GM12872 (cell line): ENCODE data around the gene TRAPPC3.

Experiments
- CTCF ChIP-seq: IDR thresholded peaks from 3 replicates; pipeline ENCODE4 v1.5.1; 2011; ENCODE audit warnings: low read depth, mild to moderate bottlenecking, low read length, moderate library complexity; ENCODE audit not compliant: insufficient read depth

Gene TRAPPC3

DNA sequence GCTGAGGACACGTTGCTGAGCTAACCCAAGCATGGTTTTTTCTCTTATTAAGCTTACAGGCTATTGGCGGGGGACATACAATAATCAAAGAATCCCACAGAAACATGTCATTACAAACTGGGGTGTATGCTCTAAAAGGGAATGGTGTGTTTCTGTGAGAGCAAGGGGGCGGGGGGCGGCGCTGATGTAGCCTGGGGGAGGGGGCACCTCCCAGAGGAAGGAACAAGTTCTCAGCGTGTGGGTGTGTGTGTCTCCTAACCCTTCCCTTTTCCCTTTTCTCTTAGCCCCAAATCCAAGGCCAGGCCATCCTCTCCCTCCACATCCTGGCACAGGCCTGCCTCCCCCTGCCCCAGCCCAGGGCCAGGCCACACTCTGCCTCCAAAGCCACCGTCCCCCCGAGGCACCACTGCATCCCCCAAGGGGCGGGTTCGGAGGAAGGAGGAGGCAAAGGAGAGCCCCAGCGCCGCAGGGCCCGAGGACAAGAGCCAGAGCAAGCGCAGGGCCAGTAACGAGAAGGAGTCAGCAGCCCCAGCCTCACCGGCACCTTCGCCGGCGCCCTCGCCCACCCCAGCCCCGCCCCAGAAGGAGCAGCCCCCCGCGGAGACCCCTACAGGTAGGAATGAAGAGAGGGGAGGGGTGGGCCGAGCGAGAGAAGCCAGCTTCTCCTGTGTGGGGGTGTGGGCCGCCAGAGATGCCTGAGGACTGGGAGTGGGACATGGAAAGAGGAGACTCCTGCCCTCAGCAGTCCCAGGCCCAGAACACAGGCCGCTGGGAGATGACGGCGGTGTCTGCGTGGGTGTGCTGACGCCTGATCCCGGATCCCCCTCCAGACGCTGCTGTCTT, 28.5 kb upstream of the TRAPPC3 start:
- no peak for TF ChIP-seq CTCF

- no peak for TF ChIP-seq CTCF
These were observed 27.0 kb upstream of the TRAPPC3 start for GRCh38 chr1:36176106-36176949.

DNA sequence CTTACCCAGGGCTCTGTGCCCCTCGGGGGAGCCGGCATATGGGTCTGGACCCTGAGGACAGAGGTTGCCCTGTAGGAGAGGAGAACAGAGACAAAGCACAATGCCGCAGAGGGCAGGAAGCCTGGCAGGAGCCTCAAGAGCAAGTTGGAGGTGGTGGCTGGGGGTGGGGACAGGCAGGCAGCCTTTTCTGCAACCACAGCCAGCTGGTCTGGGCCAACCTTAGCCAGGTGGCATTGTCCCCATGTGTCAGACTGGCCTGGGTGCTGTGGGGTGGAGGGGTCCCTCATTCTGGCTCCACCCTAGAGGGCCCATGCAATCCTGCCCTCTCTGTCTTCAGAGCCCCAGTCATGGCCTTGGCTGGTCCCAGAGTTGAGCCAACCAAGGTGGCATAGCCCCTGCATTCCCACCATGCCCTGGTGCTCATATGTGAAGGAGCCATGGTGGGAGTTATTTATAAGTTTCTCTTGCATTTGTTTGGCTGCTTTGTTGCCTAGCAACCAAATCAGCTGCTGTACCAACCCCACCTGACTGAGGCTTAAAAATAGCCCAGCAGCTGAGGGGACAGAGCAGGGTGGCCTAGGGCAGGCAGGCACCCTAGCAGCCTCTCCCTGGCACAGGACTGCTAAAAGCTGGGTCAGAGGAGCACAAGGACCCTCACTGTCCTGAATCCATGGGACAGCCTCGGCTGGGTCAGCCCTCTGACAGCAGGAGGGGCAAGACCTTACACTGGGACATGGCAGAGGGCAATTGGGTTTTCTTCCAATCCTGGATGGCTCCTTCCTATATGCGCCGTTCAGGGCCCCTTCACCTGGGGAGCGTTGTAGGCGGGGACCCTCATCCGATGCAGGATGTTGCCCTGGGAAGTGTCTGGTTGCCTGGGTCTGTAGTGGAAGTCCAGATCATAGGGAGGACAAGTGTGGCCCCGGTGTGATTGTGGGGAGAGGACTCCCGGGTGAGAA, 26.1 kb upstream of the TRAPPC3 start:
- no peak for TF ChIP-seq CTCF

DNA sequence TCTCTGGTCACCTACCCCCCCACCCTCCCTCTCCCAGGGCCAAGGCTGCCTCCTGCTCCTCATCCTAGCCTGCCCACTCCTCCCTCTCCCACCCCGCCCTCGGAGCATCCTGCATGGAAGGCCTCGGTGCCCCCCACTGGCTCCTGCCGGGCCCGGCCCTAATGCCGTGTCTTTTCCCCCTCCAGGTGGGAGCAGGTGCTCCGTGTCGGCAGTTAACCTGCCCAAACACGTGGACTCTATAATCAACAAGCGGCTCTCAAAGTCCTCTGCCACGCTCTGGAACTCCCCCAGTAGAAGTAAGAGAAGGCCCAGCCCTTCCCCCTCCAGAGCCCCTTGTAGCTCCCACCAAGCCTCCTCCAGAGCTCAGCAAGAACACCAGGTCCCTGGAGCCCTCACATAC, 25.4 kb upstream of the TRAPPC3 start:
- no peak for TF ChIP-seq CTCF

DNA sequence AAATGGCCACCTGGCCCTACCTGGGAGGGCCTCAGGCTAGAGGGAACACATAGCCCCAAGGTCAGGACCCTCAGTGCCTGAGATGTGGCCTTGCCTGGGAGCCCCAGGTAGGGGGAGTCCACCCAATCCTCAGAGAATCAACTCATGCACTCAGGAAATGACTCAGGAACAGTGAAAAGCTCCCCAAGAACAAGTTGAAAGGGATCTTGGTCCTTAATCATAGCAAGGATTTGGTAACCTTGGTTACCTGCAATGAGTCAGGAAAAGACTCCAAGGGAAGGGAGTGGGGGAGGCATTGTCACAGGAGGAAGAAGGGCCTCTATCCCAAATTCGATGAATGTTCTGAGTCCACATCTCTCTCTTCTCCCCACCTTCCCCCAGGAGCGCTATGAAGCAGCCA, 23.7 kb upstream of the TRAPPC3 start:
- TF ChIP-seq CTCF: no peak

GRCh38 chr1:36172017-36172747, 22.9 kb upstream of the TRAPPC3 start:
- TF ChIP-seq CTCF: no peak
